Measurements from ENCODE around the gene ZNF525.

DNA sequence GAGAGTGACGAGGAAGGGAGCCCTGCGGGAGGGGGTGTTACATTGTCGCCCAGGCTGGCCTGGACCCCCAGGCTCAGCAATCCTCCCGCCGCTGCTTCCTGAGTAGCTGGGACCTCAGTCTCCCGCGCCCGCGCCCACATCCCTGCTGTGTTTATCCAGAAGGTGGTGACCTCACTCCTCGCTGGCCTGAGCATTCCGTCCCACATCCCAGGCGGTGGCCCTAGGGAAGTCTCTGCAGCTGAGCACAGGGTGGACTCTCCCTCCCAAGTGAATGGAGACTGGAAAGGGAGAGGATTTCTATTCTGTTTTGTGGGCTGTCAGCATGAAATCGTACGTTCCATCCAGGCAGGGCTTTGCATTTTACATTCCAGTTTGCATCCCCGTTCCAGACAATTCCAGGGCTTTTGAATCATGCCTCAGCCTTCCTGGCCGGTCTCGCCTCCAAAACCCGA lies 29.0 kb downstream of the ZNF525 start:
- TF ChIP-seq, protein P1, sequence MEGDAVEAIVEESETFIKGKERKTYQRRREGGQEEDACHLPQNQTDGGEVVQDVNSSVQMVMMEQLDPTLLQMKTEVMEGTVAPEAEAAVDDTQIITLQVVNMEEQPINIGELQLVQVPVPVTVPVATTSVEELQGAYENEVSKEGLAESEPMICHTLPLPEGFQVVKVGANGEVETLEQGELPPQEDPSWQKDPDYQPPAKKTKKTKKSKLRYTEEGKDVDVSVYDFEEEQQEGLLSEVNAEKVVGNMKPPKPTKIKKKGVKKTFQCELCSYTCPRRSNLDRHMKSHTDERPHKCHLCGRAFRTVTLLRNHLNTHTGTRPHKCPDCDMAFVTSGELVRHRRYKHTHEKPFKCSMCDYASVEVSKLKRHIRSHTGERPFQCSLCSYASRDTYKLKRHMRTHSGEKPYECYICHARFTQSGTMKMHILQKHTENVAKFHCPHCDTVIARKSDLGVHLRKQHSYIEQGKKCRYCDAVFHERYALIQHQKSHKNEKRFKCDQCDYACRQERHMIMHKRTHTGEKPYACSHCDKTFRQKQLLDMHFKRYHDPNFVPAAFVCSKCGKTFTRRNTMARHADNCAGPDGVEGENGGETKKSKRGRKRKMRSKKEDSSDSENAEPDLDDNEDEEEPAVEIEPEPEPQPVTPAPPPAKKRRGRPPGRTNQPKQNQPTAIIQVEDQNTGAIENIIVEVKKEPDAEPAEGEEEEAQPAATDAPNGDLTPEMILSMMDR (IDR thresholded peaks at IDR 0.05), result no peak
- no peak for TF ChIP-seq POLR2A (IDR thresholded peaks at IDR 0.05)
